ENCODE measurements around the gene TLR7.

TLR7 gene
- 0 reads per million in 2 donors for total RNA-seq

GRCh38 chrX:12866451-12867377 lies at the start of gene TLR7:
TLR7 (plus strand) TSS chrX:12867072; CDS start chrX:12867579, 507 bp downstream.
- DNase-seq: no peak

- DNase-seq: no peak
These were observed 49.3 kb upstream of the TLR7 start for GRCh38 chrX:12817528-12817927.

- DNase-seq: no peak
These were observed 47.6 kb upstream of the TLR7 start for GRCh38 chrX:12819222-12819621.

GRCh38 chrX:12820737-12821136 lies 46.1 kb upstream of the TLR7 start:
- DNase-seq: no peak

GRCh38 chrX:12824944-12825343 lies 41.9 kb upstream of the TLR7 start:
- DNase-seq: no peak

GRCh38 chrX:12825801-12826200 lies 41.1 kb upstream of the TLR7 start:
- DNase-seq: no peak

- peak in 1 of 5 experiments; percentile 4 for DNase-seq
These were observed 23.7 kb upstream of the TLR7 start for GRCh38 chrX:12843061-12843667.

- peak in 1 of 5 experiments; percentile 11 for DNase-seq
These were observed 23.1 kb upstream of the TLR7 start for GRCh38 chrX:12843668-12844279.

- DNase-seq: peak in 1 of 5 experiments; percentile 13
These were observed 22.6 kb upstream of the TLR7 start for GRCh38 chrX:12844319-12844718.

GRCh38 chrX:12865359-12865758 lies 1.5 kb upstream of the TLR7 start:
- no peak for DNase-seq

- DNase-seq: no peak
These were observed 813 bp downstream of the TLR7 start for GRCh38 chrX:12867685-12868084.

- no peak for DNase-seq
These were observed 1.9 kb downstream of the TLR7 start for GRCh38 chrX:12868747-12869146.

GRCh38 chrX:12871257-12871656 lies 4.4 kb downstream of the TLR7 start:
- DNase-seq: no peak

- no peak for DNase-seq
These were observed 5.9 kb downstream of the TLR7 start for GRCh38 chrX:12872741-12873140.

- no peak for DNase-seq
These were observed 7.7 kb downstream of the TLR7 start for GRCh38 chrX:12874581-12874980.

- DNase-seq: no peak
These were observed 10.5 kb downstream of the TLR7 start for GRCh38 chrX:12877386-12877785.

GRCh38 chrX:12878536-12878935 lies 11.7 kb downstream of the TLR7 start:
- no peak for DNase-seq

GRCh38 chrX:12881914-12882313 lies 15.0 kb downstream of the TLR7 start:
- DNase-seq: no peak

- no peak for DNase-seq
These were observed 18.6 kb downstream of the TLR7 start for GRCh38 chrX:12885508-12885907.

GRCh38 chrX:12886545-12886944 lies 19.7 kb downstream of the TLR7 start:
- no peak for DNase-seq

- no peak for DNase-seq
These were observed 20.3 kb downstream of the TLR7 start for GRCh38 chrX:12887141-12887540.

- DNase-seq: no peak
These were observed 20.9 kb downstream of the TLR7 start for GRCh38 chrX:12887767-12888166.

GRCh38 chrX:12890467-12890866 lies 23.6 kb downstream of the TLR7 start:
- DNase-seq: peak in 1 of 5 experiments; percentile 81

- no peak for DNase-seq
These were observed 24.3 kb downstream of the TLR7 start for GRCh38 chrX:12891171-12891570.
